NOMO-1 (cell line): ENCODE results near the gene CROCC2.

Experiments used
- DNase-seq, 2 experiments: peaks; one replicate each; lab custom pipeline; 2025; ENCODE audit not compliant: unreplicated experiment in 2 of 2; lab: John Stamatoyannopoulos, UW

CROCC2 gene

GRCh38 chr2:241031436-241032165, 125.5 kb downstream of the CROCC2 start:
- no peak for DNase-seq

GRCh38 chr2:241033336-241033987, 127.3 kb downstream of the CROCC2 start:
- DNase-seq: no peak

GRCh38 chr2:241033994-241034393, 127.9 kb downstream of the CROCC2 start:
- no peak for DNase-seq

- DNase-seq: no peak
These were observed 128.5 kb downstream of the CROCC2 start for GRCh38 chr2:241034490-241035141.

DNA sequence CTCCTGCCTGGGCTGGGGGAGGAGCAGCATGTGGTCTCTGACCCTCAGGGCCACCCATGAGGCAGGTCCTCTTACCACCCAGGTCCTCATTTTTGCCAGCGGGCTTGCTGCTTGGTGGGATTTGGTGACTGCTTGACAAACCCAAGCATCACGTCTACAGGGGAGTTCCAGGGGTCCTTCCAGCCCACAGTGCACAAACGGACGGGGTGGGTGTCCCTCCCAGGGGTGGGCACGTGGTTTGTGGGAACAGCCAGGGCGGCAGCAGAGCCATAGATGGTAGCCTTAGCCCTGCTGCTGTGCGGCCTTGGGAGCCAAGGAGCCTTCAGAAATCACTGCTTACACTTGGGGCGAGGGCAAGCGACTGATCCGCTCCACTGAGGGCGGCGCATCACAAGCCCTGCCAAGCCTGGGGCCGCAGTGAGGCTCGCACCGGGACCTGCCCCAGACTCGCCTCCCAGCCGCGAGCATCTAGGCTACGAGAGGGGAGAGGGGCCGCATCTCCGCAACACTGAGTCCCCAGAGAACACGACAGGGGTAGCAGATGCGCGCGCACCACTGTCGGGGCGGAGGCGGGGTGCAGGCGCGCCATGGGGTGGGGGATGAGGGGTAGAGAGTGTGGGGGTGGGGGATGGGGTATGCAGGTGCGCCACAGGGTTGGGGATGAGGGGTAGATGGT, 129.1 kb downstream of the CROCC2 start:
- no peak for DNase-seq

DNA sequence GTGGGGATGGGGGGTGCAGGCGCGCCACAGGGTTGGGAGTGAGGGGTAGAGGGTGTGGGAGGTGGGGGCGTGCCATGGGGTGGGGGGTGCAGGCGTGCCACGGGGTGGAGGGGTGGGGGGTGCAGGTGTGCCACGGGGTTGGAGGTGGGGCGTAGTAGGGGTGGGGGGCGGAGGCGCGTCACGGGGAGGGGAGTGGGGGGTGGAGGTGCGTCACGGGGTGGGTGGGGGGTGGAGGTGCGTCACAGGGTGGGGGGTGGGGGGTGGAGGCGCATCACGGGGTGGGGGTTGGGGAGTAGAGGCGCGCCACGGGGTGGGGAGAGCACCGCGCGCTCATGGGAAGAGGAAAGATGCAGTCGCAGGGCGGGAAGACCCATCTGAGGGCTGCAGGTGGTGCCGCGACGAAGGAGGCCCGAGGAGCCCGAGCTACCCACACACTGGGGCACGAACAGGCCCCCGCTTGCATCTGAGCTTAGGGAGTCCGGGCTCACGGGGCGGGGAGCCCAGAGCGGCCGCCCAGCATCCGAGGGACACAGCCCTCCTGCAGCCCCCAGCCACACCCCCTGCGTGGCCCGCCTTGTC, 129.8 kb downstream of the CROCC2 start:
- DNase-seq: no peak

- DNase-seq: no peak
These were observed 130.3 kb downstream of the CROCC2 start for GRCh38 chr2:241036397-241036963.

- DNase-seq: no peak
These were observed 130.9 kb downstream of the CROCC2 start for GRCh38 chr2:241036964-241037421.

GRCh38 chr2:241037498-241037897, 131.4 kb downstream of the CROCC2 start:
- DNase-seq: no peak

- DNase-seq: no peak
These were observed 132.4 kb downstream of the CROCC2 start for GRCh38 chr2:241038374-241039180.

GRCh38 chr2:241039416-241039815, 133.3 kb downstream of the CROCC2 start:
- no peak for DNase-seq

DNA sequence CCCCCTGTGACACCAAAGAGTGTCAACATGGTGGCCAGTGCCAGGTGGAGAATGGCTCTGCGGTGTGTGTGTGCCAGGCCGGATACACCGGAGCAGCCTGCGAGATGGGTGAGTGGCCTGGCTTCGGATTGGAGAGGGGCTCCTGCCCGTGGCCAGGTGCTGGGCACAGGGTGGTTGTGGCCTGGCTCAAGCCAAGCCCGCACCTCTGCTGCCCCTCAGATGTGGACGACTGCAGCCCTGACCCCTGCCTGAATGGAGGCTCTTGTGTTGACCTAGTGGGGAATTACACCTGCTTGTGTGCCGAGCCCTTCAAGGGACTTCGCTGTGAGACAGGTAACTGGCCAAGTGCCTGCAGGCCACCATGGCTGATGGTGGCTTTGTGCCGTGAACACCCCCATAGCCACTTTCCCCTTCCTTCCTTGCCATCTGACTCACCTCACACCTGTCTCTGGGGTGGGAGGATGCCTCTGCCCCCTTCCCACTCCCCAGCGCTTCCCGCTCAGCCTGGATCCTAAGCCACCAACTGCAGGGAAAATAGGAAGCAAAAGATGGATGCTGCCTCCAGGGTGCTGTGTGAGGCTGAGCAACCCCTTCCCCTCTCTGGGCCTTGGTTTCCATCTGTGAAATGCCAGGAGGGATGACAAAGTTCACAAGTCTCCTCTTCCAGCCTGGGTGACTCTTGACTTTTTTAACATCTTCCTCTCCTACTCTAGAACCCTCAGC, 134.1 kb downstream of the CROCC2 start:
- no peak for DNase-seq

DNA sequence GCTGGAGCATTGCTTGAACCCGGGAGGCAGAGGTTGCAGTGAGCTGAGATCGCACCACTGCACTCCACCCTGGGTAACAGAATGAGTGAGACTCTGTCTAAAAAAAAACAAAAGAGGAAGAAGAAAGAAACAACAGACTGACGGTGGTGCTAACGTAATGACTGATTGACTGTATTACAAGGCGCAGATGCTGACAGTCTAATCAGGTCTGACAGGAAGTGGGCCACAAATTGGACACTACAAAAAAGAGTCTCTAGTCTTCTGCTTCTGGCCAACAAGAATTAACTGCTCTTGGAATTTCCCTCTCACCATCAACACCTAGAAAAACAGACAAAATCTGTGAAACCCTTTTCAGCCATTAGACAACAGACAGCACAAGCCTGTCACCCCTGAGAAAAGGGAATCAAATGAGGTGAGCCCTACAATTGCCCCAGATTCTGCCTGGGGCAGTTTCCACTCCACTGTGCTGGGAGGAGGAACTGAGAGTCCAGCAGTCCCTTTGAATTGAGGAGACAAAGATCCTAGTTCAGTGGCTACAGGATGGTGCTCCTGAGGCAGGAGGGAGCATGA, 135.5 kb downstream of the CROCC2 start:
- DNase-seq: peak; percentile 68 to 92
